ENCODE measurements around the gene NFIA. TPM values are rescaled to one million over a fixed set of nuclear protein-coding genes. Genes with fewer than 3 reads are reported as not detected.

The NFIA gene
- total RNA-seq, 1 experiment from 2014 or later = 65.4 TPM

DNA sequence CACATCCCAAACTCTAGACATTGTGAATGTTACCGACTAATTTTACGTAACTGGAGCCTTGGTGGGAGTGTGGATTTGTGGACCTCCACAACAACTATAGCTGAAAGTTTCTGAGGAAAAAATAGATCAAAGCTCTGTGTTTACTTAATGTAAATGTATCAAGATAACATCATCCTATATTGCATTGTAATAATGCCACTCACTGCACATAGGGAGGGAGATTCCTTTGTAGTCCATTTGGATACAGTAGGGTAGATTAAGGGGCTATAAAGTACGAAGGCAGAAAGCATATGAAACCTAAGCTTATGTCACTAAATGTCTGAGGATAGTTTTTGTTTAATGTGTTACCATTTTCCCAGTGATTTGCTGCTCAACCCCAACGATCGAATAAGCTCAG is 369.2 kb downstream of the NFIA start:
- H3K36me3 ChIP-seq (ENCODE audit: insufficient read depth, low read length, poor library complexity, severe bottlenecking) = peaks cover 13% of the 10 kb centered on the region
- no peaks in the 10 kb centered on the region for H3K27me3 ChIP-seq (replicated peaks; ENCODE audit: insufficient read depth, low read depth, low read length, poor library complexity)
- H3K4me3 ChIP-seq (ENCODE audit: low read depth, low read length, poor library complexity, severe bottlenecking) = no peak overlapping the region
- POLR2A ChIA-PET (ENCODE audit: low non-redundant PET) = no interaction called here
- CTCF ChIA-PET = interaction anchor here (0.7 kb wide), 1 partner anchor 375 kb away, joined by 3 read pairs; no protein-coding TSS in a partner anchor
- no TSS peak for BruUV-seq (replicated peaks)
- H3K27ac ChIP-seq (ENCODE audit: low read depth, low read length, poor library complexity, severe bottlenecking) = peak overlapping the region; percentile 6
- H3K9me3 ChIP-seq (ENCODE audit: low read depth, low read length, poor library complexity, severe bottlenecking) = no peaks in the 10 kb centered on the region
- DNase-seq (ENCODE audit: low spot score) = no peak
- TF ChIP-seq, protein P1, sequence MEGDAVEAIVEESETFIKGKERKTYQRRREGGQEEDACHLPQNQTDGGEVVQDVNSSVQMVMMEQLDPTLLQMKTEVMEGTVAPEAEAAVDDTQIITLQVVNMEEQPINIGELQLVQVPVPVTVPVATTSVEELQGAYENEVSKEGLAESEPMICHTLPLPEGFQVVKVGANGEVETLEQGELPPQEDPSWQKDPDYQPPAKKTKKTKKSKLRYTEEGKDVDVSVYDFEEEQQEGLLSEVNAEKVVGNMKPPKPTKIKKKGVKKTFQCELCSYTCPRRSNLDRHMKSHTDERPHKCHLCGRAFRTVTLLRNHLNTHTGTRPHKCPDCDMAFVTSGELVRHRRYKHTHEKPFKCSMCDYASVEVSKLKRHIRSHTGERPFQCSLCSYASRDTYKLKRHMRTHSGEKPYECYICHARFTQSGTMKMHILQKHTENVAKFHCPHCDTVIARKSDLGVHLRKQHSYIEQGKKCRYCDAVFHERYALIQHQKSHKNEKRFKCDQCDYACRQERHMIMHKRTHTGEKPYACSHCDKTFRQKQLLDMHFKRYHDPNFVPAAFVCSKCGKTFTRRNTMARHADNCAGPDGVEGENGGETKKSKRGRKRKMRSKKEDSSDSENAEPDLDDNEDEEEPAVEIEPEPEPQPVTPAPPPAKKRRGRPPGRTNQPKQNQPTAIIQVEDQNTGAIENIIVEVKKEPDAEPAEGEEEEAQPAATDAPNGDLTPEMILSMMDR (conservative IDR thresholded peaks at IDR 0.05; ENCODE audit: low read depth, low read length) = no peak
- TF ChIP-seq EZH2 (IDR thresholded peaks at IDR 0.05; ENCODE audit: borderline replicate concordance, low read depth, low read length, poor library complexity, severe bottlenecking) = no peak
- intact Hi-C loops (cut with micrococcal nuclease; ENCODE audit: unreplicated experiment) = loop anchor here (5.0 to 10.0 kb wide), 4 partner anchors 94 to 479 kb away; no protein-coding TSS in a partner anchor
- peaks cover 49% of the 10 kb centered on the region for H3K4me1 ChIP-seq (ENCODE audit: insufficient read depth, low read length, poor library complexity, severe bottlenecking)

DNA sequence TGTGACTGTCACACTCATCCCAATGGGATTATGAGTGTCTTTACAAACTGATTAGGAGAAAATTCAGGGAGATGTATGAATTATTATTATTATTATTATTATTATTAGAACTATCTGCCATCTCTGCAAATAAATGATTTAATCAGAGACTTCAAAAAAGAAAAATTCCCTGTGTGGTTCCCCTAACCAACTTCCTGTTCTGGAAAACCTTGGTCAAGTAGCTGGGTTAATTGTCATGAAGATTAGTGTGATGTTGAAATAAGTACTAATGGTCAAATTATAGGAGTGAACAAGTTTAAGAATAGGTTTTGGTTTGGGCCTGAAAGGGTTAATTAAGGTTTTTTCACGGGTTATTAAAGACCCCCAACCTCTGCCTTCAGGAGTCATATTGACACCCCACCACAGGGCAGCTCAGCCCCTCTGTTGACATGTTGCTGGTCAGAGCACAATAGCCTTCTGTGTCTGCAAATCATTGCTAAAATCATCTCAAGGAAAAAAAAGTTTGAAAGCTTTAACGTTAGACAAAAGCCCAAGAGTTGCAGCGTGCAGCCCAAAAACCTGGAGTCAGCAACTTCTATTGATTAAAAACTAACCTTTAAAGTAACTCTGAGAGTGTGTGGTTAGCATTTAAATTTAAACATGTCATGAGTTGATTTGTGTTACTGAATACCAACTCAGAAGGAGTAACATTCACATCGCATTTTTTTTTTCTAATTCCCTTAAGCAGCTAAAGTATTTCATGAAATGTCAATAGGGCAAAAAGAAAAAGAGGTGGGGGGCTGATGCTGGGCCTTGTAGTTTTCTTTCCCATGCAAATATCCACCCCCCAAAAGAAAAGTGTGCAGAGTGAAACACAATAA is 370.0 kb downstream of the NFIA start:
- H3K4me3 ChIP-seq (ENCODE audit: low read depth, low read length, poor library complexity, severe bottlenecking) = no peak overlapping the region
- peak; percentile 58 for DNase-seq (ENCODE audit: low spot score)

More for the DNA sequence above, 370.0 kb downstream of the NFIA start:
- no peaks in the 10 kb centered on the region for H3K9me3 ChIP-seq (ENCODE audit: low read depth, low read length, poor library complexity, severe bottlenecking)
- no TSS peak for BruUV-seq (replicated peaks)
- POLR2A ChIA-PET (ENCODE audit: low non-redundant PET) = no interaction called here
- no peaks in the 10 kb centered on the region for H3K27me3 ChIP-seq (replicated peaks; ENCODE audit: insufficient read depth, low read depth, low read length, poor library complexity)
- peaks cover 43% of the 10 kb centered on the region for H3K4me1 ChIP-seq (ENCODE audit: insufficient read depth, low read length, poor library complexity, severe bottlenecking)
- peak overlapping the region; percentile 62 for H3K27ac ChIP-seq (ENCODE audit: low read depth, low read length, poor library complexity, severe bottlenecking)
- CTCF ChIA-PET = interaction anchor here (0.5 to 1.8 kb wide), 10 partner anchors 19 to 473 kb away, joined by 3 to 12 read pairs (median 6); no protein-coding TSS in a partner anchor
- intact Hi-C loops (cut with micrococcal nuclease; ENCODE audit: unreplicated experiment) = loop anchor here (2.0 to 10.0 kb wide), 6 partner anchors 95 to 480 kb away; no protein-coding TSS in a partner anchor
- H3K36me3 ChIP-seq (ENCODE audit: insufficient read depth, low read length, poor library complexity, severe bottlenecking) = peaks cover 13% of the 10 kb centered on the region
- TF ChIP-seq, protein P1 (conservative IDR thresholded peaks at IDR 0.05; ENCODE audit: low read depth, low read length) = no peak
- no peak for TF ChIP-seq EZH2 (IDR thresholded peaks at IDR 0.05; ENCODE audit: borderline replicate concordance, low read depth, low read length, poor library complexity, severe bottlenecking)
